HG03103 (cell line): ENCODE data around the gene KLC1.

ENCODE experiments used
- ATAC-seq: cut with Tn5 transposase; IDR thresholded peaks from one replicate; pipeline ENCODE4 v1.9.1; 2021; ENCODE audit warnings: low read depth; ENCODE audit not compliant: unreplicated experiment

The KLC1 gene

DNA sequence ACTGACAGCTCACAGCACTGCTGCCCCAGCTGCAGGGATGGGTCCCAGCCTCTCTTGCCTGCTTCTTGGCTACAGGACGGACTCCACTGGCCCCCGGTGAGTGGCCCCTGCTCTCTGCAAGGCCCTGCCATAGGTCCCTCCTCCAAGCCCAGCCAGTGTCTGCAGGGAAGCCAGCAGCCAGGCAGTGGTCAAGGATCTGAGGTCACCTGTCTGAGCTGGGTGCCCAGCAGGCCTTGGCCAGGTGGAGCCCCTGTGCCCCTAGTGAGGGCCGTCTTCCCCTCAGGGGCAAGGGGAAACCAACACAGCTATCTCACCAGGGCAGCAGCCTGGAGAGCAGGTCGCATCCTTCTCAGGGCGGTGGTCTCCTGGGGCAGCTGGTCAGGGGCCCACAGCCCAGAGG lies 73.1 kb downstream of the KLC1 start:
- no peak for ATAC-seq

DNA sequence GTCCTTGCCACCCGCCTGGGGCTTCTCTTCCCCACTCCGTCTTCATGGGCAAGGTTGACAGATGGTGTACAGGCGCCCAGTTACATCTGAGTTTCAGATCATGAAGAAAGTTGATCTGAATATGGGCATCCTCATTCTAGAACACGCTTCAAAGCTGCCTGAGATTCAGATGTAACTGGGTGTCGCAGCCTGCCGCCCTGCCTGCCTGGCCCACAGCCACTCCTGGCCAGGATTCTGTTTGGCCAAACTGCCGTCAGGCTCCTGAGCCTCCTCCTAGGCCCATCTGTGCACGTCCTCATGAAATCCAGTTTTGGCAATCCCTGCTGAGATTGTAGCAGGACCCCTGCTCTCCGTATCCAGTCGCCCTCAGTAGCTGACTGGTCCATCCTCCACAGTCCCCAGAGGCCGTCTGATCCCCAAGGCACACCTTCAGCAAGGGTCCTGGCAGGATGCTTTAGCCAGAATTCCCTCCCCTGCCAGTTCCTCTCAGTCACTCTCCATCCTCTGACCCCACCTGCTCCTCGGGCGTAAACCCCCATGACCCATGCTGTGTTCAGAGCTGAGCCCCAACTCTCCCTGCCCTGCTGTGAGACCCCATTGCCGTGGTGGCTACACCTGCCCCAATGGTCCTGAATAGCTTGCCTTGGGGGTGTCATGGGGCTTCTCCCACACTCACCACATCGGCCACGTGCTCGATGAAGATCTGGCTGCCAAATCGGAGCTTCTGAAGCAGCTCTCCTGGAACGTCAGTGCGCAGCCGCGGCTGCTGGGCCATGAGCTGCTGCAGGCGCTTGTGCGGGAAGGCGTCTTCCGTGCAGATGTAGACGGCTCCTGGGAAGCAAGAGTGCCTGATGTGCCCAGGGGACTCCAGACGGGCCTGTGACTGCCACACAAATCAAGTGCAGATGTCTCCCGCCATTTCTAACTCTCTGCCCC lies 73.8 kb downstream of the KLC1 start:
- no peak for ATAC-seq

DNA sequence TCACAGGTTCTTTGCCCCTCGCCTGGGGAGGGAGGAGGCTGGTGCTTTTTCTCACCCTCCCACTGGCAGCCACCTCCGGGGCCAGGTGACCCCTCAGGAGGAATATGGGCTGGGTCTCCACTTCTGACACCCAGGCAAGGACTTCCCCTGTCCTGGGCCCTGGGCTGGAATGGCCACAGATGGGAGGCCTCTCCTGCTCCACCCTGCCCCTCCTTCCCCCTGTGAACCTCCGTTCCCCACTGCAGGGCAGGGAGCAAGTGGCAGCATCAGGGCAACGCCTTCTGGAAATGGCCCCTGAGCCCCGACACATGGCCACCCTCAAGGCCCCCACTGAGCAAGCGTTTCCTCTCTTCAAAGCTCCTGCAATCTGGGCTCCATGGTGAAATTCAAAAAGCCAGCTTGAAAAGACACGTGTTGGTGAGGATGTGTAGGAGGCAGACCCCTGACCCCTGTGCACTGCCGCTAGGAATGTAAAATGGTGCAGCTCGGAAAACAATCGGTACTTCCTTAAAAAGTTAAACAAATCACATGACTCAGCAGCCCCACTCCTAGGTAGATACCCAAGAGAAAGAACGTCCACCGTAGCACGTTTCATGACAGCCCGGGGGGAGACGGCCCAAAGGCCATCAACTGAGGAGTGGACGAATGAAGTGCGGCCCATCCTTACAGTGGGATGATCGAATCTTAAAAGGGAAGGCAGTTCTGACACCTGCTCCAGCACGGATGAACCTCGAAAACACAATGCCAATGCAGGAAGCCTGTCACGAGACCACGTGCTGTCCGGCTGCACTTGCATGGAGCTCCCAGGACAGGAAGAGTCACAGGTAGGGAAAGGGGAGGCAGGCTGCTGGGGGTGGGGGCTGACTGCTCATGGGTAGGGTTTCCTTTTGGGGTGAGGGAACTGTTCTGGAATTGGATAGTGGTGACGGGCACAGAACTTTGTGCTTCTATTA lies 74.7 kb downstream of the KLC1 start:
- ATAC-seq = no peak

DNA sequence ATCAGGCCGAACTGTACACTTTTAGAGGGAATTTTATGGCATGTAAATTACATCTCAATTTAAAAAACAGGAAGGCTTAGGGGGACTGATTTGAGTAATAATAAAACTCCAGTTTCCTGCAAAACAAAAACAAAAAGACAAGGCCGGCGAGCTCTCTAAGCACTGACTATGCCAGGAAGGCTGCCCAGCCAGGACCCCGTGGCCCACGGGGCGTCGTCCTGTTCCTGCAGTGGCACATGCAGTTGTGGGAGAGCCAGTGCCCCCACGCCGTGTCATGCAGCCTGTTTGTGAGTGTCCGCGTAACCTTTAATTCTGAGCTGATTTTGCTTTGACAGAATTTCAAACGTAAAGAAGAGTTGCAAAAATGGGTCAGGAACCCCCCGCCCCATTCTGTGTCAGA lies 75.7 kb downstream of the KLC1 start:
- ATAC-seq = no peak

DNA sequence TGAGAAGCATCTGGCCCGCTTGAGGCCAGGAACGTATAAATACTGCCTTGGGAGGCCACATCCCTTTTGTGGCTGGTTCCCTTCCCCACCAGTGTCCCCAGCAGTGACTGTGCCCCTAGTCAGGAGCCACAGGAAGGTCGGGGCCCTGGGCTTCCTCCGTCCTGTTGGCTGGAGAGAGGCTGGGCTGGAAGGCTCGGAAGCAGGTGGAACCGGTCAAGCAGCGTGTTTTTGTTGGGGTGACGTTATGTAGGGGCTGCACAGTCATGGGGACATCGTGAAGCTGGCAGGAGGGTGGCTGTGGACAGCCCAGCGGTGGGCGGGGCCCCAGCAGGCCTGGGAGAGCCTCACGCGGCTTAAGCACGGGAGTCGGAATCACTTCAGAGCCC lies 76.1 kb downstream of the KLC1 start:
- ATAC-seq = no peak

DNA sequence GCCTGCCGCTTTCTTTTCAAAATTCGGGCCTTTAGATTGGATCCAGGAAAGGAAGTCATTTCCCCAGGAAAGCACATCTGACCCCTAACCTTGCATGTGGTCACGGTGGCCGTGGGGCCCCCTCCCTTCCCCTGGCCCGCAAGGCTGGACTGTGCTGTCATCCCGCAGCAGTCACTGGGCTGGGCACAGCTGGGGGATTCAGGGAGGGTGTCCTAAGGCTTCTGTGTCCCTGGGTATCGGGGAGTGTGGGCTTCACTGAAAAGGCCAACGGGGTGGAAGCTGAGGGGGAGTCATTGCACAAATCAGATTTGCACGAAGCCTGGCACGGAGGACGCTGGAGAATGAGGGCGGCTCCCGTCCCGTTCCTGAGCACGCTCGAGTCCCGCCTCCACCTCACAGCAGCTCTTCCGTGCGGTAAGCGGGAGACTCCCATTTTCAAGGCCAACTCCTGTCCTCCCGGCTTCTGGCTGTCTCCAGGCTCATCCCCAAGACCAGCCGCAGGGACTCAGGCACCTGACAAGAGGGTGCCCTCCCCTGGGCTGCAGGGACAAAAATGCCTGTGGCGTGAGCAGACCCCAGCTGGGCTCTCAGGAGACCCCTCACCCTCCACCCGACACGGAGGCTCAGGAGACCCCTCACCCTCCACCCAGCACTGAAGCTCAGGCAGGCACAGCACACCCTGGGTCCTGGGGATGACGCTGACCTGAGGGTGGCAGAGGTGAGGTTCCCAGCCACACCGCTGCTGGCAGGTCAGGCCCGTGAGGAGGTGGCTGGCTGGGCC lies 76.7 kb downstream of the KLC1 start:
- ATAC-seq = no peak

DNA sequence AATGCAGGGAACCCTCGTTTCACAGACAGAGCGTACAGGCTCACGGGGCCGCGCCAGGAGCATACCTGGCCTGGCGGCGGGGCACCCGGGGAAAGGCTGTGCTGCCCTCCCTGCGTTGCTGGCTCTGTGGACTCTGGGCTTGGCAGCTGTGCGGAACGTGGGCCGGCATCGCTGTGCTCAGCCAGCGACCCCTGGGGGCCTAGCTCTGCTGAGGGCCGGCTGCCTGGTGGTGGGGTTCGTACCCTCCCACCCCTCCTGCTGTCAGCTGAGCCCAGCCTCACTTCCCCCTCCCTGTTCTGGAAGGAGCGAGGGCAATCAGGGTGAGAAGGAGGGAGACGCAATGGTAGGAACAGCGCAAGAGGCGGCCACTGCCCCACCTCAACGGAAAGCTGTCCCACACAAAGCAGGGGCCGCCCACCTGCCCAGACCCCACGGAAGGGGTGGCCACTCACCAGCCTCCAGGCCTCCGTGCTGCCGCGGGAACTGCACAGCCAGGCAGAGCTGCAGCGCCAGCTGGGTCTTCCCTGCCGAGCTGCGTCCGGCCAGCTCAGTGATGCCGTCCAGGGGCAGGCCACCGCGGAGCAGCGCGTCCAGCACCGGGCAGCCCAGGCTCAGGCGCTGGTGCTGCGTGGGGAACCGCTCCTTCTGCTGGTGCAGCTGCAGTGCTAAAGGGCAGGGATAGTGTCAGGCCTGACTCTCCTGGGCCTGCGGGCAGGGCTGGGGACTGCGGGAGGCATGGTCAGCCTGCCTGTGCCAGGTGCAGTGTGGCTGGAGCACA lies 77.7 kb downstream of the KLC1 start:
- no peak for ATAC-seq

DNA sequence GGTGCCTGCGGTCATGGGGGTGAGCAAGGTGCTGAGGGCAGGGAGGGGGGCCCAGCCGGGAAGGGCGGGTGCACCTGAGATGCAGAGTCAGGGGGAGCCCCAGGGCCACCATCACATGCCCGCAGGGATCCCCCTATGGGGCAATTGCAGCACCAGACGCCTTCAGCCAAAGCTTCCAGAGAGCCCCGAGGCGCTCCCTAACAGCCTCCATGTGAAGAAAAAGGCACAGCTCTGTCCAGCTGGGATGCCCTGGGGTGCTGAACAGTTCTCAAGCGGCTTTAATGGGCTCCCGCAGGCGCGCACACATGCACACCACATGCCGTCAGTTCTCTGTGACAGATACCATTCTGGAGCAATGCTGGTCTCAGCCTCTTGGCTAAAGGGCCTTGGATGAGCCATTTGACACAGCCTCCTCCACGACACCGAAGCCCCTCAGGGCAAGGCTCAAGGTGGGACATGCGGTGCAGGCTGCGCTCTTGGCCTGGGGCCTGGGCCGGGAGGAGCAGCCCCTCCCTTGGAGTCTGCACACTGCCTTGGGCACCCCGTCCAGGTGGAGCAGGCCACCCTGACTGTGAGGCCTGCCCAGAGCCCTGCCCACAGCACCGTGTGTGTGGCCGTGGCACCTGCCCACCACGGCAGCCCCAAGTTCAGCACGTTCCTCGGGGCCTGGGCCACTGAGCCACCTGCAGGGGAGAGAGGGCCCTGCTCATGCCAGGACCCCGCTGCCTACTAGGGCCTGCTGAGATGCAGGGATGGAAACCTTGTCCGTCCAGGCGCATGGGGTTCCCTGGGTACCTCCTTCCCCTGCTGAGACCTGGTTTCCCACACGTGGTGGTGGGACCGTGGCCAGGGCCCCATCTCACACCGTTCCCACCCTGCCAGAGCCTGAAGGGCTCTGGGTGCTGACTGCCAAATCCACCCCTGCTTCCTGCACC lies 78.6 kb downstream of the KLC1 start:
- ATAC-seq = no peak

DNA sequence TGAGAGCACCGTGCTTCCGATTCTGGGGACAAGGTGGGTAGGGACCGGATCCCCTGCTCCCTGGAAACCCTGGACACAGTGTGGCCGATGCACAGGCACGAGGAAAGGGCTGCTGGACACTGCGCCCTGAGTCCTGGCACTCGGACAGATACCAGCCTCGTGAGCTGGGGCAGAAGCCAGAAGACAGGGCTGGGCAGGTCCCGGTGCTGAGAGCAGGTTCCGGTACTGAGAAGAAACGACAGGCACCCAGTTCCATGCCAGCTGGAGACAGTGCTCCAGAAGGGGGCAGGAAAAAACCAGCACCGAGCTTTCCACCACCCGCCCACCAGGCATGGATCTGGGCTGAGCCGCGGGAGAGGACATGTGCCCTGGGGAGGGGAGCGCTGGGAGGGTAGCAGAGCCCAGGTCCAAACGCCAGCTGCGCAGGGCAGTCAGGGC lies 79.8 kb downstream of the KLC1 start:
- no peak for ATAC-seq

DNA sequence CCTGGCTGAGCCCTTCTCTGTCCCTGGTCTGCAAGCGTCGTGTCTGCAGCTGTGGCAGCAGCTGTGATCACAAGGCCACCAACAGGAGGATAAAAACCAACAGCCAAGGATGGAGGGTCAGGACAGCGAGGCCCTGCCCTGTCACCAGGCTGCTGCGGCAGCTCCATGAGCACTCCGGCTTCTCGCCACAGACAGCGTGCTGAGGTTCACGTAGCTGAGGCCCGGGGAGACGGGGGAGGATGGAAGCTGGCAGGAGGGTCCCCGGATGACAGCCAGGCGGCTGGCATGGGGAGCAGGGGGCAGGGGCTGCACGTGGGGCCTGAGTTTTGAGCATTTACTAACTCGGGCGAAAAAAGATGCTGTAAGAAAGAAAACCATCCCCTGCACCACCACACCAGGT lies 80.8 kb downstream of the KLC1 start:
- no peak for ATAC-seq

DNA sequence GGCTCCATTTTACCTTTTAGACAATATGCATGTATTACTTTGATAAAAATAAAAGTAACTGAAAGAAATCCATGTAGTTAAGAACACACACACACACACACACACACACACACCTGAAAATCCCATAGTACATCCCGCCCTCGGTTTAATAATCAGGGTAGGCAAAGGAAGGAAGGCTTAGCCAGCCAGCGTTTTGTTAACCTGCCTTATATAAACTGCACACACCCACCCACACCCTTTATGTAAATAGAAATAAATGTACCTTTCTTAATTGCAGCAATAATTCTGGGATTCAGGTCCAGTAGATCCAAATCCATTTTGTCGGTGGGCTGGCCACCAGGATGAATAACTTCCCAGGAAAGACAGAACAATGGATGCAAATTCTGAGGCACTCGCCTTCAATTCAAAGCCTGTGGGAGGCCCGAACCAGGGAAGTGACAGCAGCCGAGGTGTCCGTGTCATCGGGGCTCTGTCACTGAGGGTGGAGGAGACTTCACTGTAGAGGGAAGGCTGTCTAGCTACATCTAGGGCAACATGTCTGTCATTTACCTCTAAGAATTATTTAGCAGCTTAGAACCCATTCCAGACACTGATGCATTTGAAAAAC lies 81.9 kb downstream of the KLC1 start:
- ATAC-seq = no peak

DNA sequence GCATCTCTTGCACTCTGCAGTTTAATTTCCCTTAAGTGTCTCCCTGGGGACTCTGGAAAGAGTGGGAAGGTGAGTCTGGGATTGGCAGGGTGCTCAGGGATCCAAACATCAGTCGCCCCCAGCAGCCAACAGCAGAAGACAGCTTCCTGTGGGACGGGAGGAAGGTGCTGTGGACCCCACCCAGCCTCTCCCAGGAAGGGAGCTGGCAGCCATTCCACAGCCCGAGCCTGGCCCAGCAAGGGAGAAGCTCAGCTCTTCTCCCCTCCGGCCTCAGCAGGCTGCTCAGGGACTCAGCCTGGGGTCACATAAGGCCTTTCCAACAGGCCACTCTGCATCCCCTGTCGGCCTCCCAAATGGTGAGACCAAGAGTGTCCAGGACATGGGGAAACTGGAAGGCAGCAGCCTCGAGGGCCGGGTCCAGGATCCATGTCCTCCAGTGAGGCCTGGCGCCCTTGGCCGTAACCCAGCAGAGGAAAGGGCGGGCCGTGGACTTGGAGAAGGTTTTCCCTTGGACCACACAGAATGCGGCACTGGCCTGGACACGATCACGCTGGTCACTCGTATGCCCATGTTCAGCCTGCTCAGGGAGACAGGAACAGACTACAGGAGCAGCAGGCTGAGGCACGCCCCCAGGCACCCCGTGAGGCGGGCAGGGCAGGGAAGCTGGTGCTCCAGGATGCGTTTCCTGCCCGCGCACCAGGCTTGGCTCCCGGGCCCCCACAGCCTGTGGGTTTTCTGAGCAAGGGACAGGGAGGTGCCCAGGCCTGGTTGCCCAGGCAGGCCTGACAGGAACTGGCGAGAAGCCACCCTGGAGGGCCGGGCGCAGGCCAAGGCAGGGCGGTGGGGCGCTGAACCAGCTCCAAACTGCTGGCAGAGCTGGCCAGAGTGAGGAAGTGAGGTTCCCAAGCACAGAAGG lies 82.8 kb downstream of the KLC1 start:
- no peak for ATAC-seq

DNA sequence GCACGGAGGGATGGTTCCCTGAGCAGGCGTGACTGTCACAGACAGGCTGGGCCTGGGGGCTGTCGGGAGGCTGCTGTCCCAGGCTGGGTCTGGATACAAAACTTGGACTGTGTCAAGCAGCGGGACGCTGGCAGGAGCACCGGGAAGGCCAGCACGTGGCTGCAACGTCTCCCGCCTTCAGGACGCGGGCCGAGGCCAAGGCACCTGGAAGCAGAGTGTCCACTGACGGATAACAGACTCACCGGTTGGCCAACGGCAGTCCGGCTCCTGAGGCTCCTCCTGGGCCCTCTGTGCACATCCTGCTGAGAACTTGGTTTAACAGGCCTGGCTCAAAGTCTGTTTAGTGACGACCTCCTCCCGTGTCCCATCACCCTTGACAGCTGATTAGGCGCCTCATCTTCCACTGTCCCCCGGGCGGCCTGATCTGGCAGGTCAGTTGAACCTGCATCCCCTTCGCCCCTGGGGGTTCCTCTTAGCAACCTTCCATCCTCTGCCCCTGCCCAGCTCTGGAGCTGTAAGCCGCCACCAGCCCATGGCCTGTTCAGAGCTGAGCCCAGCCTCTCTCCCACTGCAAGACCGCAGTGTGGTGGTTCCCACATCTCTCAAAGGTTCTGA lies 83.7 kb downstream of the KLC1 start:
- ATAC-seq = no peak

DNA sequence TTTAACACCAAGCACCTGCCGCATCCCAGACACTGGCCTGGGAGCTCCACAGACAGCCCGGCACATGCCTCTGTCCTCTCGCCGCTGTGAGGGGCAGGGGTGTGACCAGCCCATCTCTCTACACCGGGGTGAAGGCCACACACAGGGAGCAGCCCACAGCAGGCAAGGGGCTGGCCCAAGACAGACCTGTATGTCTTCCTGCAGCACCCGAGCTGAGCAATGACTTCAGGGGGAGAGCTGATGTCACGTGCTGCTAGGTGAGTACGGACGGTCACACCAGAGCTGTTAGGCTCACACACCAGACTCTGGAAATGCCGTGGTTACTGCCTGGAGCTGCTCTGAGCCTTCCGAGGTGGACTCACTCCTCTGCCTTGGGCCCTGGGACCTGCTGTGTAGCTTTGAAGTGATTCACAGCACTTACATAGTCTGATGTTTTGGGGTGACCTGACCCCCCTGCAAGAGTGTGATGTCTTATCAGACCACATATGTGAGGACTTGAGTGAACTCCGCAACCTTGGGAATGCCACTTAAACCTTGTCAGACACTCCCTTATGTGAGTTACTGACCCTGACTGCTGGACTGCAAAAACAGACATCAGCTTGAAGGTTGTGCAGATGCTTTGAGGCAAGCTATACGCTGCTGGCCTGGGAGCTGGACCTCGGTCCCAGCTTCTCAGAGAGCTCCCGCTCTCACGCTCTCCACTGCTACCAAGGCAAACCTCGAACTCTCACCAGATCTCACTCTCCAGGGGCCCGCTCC lies 84.5 kb downstream of the KLC1 start:
- no peak for ATAC-seq

DNA sequence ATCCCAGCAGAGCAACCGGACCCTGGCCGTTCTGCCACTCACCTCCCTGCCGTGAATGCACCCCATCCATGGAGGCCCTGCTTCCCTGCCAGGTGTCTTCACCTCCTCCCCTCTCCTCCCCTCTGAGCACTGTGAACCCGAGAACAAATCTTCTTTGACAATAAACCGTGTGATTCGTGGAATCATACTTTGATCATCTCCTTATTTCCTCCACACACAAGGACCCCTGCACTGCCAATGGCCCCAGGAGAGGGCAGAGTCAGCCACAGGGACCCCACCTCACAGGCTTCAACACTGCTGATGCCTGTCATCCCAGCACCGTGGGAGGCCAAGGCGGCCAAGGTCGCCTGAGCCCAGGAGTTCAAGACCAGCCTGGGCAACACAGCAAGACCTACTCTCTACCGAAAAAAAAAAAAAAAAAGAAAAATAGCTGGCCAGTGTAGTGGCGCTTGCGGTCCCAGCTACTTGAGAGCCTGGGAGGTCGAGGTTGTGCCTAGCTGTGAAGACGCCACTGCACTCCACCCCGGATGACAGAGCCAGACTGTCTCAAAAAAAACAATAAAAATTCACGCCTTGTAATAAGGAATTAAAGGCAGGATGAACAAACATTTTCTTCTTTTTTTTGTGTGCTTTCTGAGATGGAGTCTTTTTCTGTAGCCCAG lies 85.2 kb downstream of the KLC1 start:
- ATAC-seq = no peak
